MM.1S (cell line): ENCODE data around the gene DCTN1.
"Not testable (repeated sequence)": the region's sequence is repeated elsewhere in the genome, so short reads cannot be mapped to it uniquely, and the experiment has no call there.

Source experiments
- DNase-seq: peaks from one replicate; pipeline ENCODE4 v3.0.0-alpha.2; 2015
- H2AFZ ChIP-seq: fragments of 300-600 bp; sonication (generic); 2 replicates; pipeline ENCODE4 v1.6.0; 2016; ENCODE audit warnings: antibody characterized with exemption, low read length
- H3F3A ChIP-seq: fragments of 300-600 bp; sonication (generic); 2 replicates; pipeline ENCODE4 v1.6.1; 2016; ENCODE audit warnings: mild to moderate bottlenecking, antibody characterized with exemption, low read length, moderate library complexity, mixed read lengths; ENCODE audit not compliant: insufficient read depth
- H3K27ac ChIP-seq: fragments of 300-600 bp; sonication (generic); 2 replicates; pipeline ENCODE4 v1.5.1; 2016; ENCODE audit warnings: mild to moderate bottlenecking, low read length
- H3K27me3 ChIP-seq: fragments of 300-600 bp; sonication (generic); replicated peaks from 2 replicates; pipeline ENCODE4 v1.6.0; 2016; ENCODE audit warnings: low read length; ENCODE audit not compliant: insufficient read depth
- H3K36me3 ChIP-seq: fragments of 300-600 bp; sonication (generic); replicated peaks from 2 replicates; pipeline ENCODE4 v1.6.1; 2016; ENCODE audit warnings: mild to moderate bottlenecking, low read length, mixed read lengths; ENCODE audit not compliant: insufficient read depth
- H3K4me1 ChIP-seq: fragments of 300-600 bp; sonication (generic); 2 replicates; pipeline ENCODE4 v1.6.1; 2016; ENCODE audit warnings: low read length, mixed read lengths
- H3K4me2 ChIP-seq: fragments of 300-600 bp; sonication (generic); 2 replicates; pipeline ENCODE4 v1.6.0; 2016; ENCODE audit warnings: low read depth, low read length
- H3K4me3 ChIP-seq: fragments of 300-600 bp; sonication (generic); 2 replicates; pipeline ENCODE4 v1.5.1; 2016; ENCODE audit warnings: low read length, mixed read lengths
- H3K79me2 ChIP-seq: fragments of 300-600 bp; sonication (generic); 2 replicates; pipeline ENCODE4 v1.6.1; 2016; ENCODE audit warnings: mixed run types, low read length, mixed read lengths
- H3K9ac ChIP-seq: fragments of 300-600 bp; sonication (generic); 2 replicates; pipeline ENCODE4 v1.6.1; 2016; ENCODE audit warnings: low read length, mixed read lengths
- H3K9me2 ChIP-seq: fragments of 300-600 bp; sonication (generic); replicated peaks from 2 replicates; pipeline ENCODE4 v1.6.1; 2016; ENCODE audit warnings: mild to moderate bottlenecking, low read length, mixed read lengths; ENCODE audit not compliant: insufficient read depth
- H3K9me3 ChIP-seq: fragments of 300-600 bp; sonication (generic); replicated peaks from 2 replicates; pipeline ENCODE4 v1.6.1; 2016; ENCODE audit warnings: mild to moderate bottlenecking, low read length, mixed read lengths; ENCODE audit not compliant: insufficient read depth
- H4K20me1 ChIP-seq: fragments of 300-600 bp; sonication (generic); 2 replicates; pipeline ENCODE4 v1.6.1; 2016; ENCODE audit warnings: mild to moderate bottlenecking, low read length, moderate library complexity, mixed read lengths; ENCODE audit not compliant: insufficient read depth
- EZH2 ChIP-seq: fragments of 300-600 bp; sonication (generic); optimal IDR thresholded peaks from 2 replicates; pipeline ENCODE3; 2017; ENCODE audit warnings: low read depth, mild to moderate bottlenecking, antibody characterized with exemption, low read length, mixed read lengths
- EZH2phosphoT487 ChIP-seq: fragments of 300-600 bp; sonication (generic); IDR thresholded peaks from 2 replicates; pipeline ENCODE4 v1.6.1; 2018; ENCODE audit warnings: antibody characterized with exemption, low read length
- TF ChIP-seq, protein P1 (sequence below): fragments of 300-600 bp; sonication (generic); IDR thresholded peaks from 2 replicates; pipeline ENCODE4 v1.5.1; 2016; ENCODE audit warnings: antibody characterized with exemption, low read length, mixed read lengths

The DCTN1 gene

DNA sequence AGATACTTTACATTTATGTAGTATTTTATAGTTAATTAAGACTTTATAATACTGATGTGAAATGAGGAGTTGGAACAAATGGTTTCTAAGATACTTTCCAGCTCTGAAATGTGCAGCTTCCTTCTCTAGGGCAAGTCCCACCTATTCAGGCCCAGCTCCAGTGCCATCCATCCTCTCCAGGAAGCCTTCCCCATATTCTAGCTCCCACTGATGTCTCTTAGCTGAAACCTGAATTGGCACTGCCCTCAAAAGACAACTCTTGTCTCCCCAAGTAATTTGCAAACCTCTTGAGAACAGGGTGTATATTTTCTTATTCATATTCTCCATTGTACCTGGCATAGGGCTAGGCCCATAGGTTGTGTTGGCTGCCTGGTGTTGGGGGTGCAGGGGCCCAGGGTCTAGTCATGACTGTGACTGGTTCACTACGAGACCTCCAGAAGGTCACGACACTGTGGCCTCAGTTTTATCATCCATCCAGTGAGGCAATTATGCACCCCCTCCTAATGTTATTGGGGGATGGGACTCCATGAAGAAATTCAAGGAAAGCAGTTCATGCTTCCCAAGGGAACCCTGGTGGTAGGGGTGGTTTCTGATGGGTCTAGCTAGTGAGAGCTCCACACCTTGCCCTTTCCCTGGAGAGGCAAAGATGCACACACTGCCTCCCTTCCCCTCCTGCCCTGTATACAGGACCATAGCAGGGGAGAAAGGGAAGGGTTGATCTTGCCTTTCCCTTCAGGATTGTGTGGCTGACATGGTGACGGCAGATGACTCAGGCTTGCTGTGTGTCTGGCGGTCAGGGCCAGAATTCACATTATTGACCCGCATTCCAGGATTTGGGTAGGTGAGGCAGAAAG is 44.3 kb upstream of the DCTN1 start:
- no peak overlapping the region for H3K27ac ChIP-seq
- no peaks in the 10 kb centered on the region for H3K79me2 ChIP-seq
- H3K4me2 ChIP-seq = no peak overlapping the region
- H3K4me1 ChIP-seq = peaks cover 10% of the 10 kb centered on the region
- H3K27me3 ChIP-seq = no peaks in the 10 kb centered on the region
- no peak overlapping the region for H3K9ac ChIP-seq
- H4K20me1 ChIP-seq = no peaks in the 10 kb centered on the region
- H3K9me2 ChIP-seq = no peaks in the 10 kb centered on the region
- peaks cover 8% of the 10 kb centered on the region; the same call in 1 of the 2 replicates for H3F3A ChIP-seq
- H3K4me3 ChIP-seq = no peak overlapping the region
- H3K36me3 ChIP-seq = no peaks in the 10 kb centered on the region
- no peak overlapping the region for H2AFZ ChIP-seq
- DNase-seq = no peak
- TF ChIP-seq EZH2 (no peak), EZH2phosphoT487 (no peak)
- TF ChIP-seq, protein P1, sequence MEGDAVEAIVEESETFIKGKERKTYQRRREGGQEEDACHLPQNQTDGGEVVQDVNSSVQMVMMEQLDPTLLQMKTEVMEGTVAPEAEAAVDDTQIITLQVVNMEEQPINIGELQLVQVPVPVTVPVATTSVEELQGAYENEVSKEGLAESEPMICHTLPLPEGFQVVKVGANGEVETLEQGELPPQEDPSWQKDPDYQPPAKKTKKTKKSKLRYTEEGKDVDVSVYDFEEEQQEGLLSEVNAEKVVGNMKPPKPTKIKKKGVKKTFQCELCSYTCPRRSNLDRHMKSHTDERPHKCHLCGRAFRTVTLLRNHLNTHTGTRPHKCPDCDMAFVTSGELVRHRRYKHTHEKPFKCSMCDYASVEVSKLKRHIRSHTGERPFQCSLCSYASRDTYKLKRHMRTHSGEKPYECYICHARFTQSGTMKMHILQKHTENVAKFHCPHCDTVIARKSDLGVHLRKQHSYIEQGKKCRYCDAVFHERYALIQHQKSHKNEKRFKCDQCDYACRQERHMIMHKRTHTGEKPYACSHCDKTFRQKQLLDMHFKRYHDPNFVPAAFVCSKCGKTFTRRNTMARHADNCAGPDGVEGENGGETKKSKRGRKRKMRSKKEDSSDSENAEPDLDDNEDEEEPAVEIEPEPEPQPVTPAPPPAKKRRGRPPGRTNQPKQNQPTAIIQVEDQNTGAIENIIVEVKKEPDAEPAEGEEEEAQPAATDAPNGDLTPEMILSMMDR = no peak
- no peaks in the 10 kb centered on the region for H3K9me3 ChIP-seq

DNA sequence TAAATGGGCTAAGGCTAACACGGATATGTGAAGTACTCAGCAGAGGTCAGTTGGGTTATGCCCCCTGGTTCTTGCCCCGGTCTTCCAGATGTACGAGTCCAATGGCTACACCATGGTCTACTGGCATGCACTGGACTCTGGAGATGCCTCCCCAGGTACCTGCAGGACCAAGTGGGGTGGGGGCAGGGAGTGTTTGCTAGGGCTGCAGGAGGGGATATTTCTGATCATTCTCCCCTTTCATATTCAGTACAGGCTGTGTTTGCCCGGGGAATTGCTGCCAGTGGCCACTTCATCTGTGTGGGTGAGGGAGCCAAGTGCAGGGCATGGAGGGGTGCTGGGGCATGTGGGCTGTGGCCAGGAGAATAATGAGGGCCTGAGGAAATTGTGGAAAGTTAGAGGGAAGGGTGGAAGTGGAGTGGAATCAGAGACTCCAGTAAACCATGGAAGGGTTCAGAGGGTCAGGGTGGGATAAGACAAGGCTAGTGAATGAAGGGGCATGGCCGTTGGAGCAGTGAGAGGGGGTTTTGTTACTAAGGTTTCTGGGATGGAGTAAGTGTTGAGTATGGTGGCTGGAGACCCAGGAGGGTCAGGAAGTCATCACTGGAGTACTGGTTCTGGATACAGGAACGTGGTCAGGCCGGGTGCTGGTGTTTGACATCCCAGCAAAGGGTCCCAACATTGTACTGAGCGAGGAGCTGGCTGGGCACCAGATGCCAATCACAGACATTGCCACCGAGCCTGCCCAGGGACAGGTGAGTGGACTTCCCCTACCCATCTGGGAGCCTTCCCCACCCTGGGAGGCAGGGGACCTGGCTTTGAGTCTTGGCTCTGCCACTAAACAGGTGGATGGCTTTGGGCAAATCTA is 43.4 kb upstream of the DCTN1 start:
- Histone ChIP-seq H3K9ac (no peak overlapping the region), H3F3A (peaks cover 8% of the 10 kb centered on the region; the same call in 1 of the 2 replicates), H3K4me3 (no peak overlapping the region), H3K4me1 (peaks cover 10% of the 10 kb centered on the region), H2AFZ (no peak overlapping the region), H3K79me2 (no peaks in the 10 kb centered on the region), H3K9me3 (no peaks in the 10 kb centered on the region), H3K9me2 (no peaks in the 10 kb centered on the region), H4K20me1 (no peaks in the 10 kb centered on the region), H3K27me3 (no peaks in the 10 kb centered on the region), H3K4me2 (no peak overlapping the region), H3K36me3 (no peaks in the 10 kb centered on the region), H3K27ac (no peak overlapping the region)
- DNase-seq = no peak
- TF ChIP-seq EZH2 = no peak
- no peak for TF ChIP-seq EZH2phosphoT487
- TF ChIP-seq, protein P1 = no peak

DNA sequence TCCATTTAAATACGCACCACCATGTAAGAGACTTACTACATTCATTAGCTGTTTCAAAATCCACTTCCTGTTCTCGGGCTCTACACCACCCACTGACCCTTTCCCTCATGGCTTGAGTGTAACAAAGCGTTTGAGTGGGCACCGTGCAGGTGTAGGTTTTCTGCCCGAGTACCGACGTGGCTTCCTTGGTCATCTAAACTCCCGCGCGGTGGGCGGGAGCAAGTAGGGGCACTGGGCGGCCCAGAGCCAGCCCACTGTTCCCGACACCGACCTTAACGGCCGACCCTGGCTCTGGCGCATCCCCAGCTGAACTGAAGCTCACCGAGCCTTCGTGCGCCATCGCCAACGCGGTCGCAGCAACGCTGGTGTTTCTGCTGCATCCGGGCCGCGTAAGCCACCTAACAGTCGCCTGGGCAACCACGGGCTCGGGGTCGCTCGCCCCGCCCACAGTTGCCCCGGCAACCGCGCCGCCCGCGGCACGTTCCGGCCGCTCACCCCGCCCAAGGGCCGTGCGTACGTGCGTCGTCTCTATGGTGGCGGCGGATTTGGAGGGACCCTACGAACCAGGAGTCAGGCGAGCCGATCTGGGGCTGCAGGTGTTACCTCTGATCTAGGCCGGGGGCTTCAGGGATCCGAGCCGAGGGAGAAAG is 41.2 kb upstream of the DCTN1 start, which contains the start of the genes C2orf81 and WDR54:
Gene C2orf81 (minus strand): TSS at position 399 of the 650 bp plus-strand sequence. CDS start 59 bp downstream, at position 340.
Gene WDR54 (plus strand): TSS at position 510 of the 650 bp plus-strand sequence. CDS start 424 bp downstream, outside the sequence.
- Histone ChIP-seq H3K9me2 (no peaks in the 10 kb centered on the region), H3F3A (peaks cover 8% of the 10 kb centered on the region; the same call in 1 of the 2 replicates), H3K4me3 (peak within 1 kb of the TSS; percentile 75), H3K4me2 (peak within 1 kb of the TSS; percentile 98), H3K27ac (peak within 1 kb of the TSS; percentile 79; the same call in 1 of the 2 replicates), H3K79me2 (no peaks in the 10 kb centered on the region), H3K9ac (peak within 1 kb of the TSS; percentile 72), H3K27me3 (no peaks in the 10 kb centered on the region), H3K4me1 (peaks cover 10% of the 10 kb centered on the region), H4K20me1 (no peaks in the 10 kb centered on the region), H3K36me3 (no peaks in the 10 kb centered on the region), H2AFZ (peak within 1 kb of the TSS; percentile 98), H3K9me3 (no peaks in the 10 kb centered on the region)
- TF ChIP-seq EZH2 = no peak
- TF ChIP-seq, protein P1 = no peak
- no peak for TF ChIP-seq EZH2phosphoT487
- peak; percentile 97 for DNase-seq

DNA sequence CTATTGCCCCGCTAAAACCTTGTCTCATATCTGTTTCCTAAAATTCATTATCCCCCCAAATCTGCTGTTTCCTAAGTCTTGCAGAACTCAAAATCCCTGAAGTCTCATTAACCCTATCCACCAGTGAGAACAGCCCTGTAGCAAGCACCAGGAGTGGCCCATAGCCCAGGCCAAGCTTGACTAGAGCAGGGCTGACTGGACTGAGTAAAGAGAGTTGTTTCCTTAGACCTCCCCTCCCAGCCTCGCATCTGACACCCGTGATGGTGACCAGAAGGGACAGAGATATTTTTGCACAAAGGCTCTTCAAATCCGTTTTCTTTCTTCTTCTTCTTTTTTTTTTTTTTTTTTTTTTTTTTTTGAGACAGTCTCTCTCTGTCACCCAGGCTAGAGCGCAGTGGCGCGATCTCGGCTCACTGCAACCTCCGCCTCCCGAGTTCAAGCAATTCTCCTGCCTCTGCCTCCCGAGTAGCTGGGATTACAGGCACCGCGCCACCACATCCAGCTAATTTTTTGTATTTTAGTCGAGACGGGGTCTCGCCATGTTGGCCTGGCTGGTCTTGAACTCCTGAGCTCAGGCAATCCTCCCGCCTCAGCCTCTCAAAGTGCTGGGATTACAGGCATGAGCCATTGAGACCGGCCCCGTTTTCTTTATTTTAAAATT is 40.5 kb upstream of the DCTN1 start:
- not testable (repeated sequence) for H3K79me2 ChIP-seq, H2AFZ ChIP-seq, H3K27me3 ChIP-seq, H3K9me3 ChIP-seq, H3K9me2 ChIP-seq, H4K20me1 ChIP-seq, H3F3A ChIP-seq, H3K36me3 ChIP-seq, DNase-seq, H3K9ac ChIP-seq
- H3K4me1 ChIP-seq = peaks cover 14% of the 10 kb centered on the region
- H3K4me2 ChIP-seq = peak overlapping the region; percentile 98; the same call in 1 of the 2 replicates
- H3K27ac ChIP-seq = peak overlapping the region; percentile 79; the same call in 1 of the 2 replicates
- peak overlapping the region; percentile 75 for H3K4me3 ChIP-seq
